ENCODE measurements around the gene SGPP1.
"Not testable (repeated sequence)": the region's sequence is repeated elsewhere in the genome, so short reads cannot be mapped to it uniquely, and the experiment has no call there.

DNA sequence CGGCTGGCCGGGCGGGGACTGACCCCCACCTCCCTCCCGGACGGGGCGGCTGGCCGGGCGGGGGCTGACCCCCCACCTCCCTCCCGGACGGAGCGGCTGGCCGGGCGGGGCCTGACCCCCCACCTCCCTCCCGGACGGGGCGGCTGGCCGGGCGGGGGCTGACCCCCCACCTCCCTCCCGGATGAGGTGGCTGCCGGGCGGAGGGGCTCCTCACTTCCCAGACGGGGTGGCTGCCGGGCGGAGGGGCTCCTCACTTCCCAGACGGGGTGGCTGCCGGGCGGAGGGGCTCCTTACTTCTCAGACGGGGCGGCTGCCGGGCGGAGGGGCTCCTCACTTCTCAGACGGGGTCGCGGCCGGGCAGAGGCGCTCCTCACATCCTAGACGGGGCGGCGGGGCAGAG is 23.2 kb upstream of the SGPP1 start:
- TF ChIP-seq, protein P1, sequence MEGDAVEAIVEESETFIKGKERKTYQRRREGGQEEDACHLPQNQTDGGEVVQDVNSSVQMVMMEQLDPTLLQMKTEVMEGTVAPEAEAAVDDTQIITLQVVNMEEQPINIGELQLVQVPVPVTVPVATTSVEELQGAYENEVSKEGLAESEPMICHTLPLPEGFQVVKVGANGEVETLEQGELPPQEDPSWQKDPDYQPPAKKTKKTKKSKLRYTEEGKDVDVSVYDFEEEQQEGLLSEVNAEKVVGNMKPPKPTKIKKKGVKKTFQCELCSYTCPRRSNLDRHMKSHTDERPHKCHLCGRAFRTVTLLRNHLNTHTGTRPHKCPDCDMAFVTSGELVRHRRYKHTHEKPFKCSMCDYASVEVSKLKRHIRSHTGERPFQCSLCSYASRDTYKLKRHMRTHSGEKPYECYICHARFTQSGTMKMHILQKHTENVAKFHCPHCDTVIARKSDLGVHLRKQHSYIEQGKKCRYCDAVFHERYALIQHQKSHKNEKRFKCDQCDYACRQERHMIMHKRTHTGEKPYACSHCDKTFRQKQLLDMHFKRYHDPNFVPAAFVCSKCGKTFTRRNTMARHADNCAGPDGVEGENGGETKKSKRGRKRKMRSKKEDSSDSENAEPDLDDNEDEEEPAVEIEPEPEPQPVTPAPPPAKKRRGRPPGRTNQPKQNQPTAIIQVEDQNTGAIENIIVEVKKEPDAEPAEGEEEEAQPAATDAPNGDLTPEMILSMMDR (conservative IDR thresholded peaks at IDR 0.05 in 1 of 2, IDR thresholded peaks at IDR 0.05 in 1 of 2; ENCODE audit: low read depth in 1 of 2, low read length in 2 of 2): not testable (repeated sequence)
- not testable (repeated sequence) for TF ChIP-seq EZH2 (IDR thresholded peaks at IDR 0.05; ENCODE audit: low read length, missing control alignments)

Data from fibroblast of lung (primary cell).